HEK293 (cell line): ENCODE measurements around the gene SLC36A3.

Experiments used
- CTCF ChIA-PET: fragments of 350-600 bp; formaldehyde crosslinking; extraction: SDS; loops from one replicate; lab custom pipeline; 2021; ENCODE audit warnings: antibody characterized with exemption; lab: Yijun Ruan, JAX
- POLR2A ChIA-PET: fragments of 300-600 bp; formaldehyde crosslinking; extraction: SDS; loops from one replicate; lab custom pipeline; 2020; ENCODE audit warnings: antibody characterized with exemption, inconsistent platforms; lab: Yijun Ruan, JAX
- H3K27ac ChIP-seq: fragments of 200-500 bp; sonication (Bioruptor generic); 2 replicates; pipeline ENCODE4 v1.5.1; 2014; ENCODE audit warnings: low read depth, low read length, control low read depth, inconsistent platforms; ENCODE audit errors: extremely low read depth
- H3K36me3 ChIP-seq, 2 experiments: fragments of 200-500 bp in 1 of 2; sonication (Bioruptor generic) in 1 of 2; 1 replicate in 1 of 2; 2 replicates in 1 of 2; pipeline ENCODE4 v1.5.1; 2014 to 2017; ENCODE audit warnings: inconsistent platforms in 2 of 2, low read length in 2 of 2; ENCODE audit not compliant: control insufficient read depth in 2 of 2, insufficient read depth in 1 of 2
- H3K4me1 ChIP-seq: fragments of 200-500 bp; sonication (Bioruptor generic); 2 replicates; pipeline ENCODE4 v1.5.1; 2014; ENCODE audit warnings: mild to moderate bottlenecking, low read length, inconsistent platforms; ENCODE audit not compliant: control insufficient read depth, insufficient read depth
- H3K4me3 ChIP-seq: 2 replicates; pipeline ENCODE4 v1.5.1; 2011; ENCODE audit warnings: low read depth, mild to moderate bottlenecking, control low read depth, low read length, moderate library complexity
- H3K9me3 ChIP-seq: fragments of 200-500 bp; sonication (Bioruptor generic); 2 replicates; pipeline ENCODE4 v1.5.1; 2014; ENCODE audit warnings: low read depth, low read length, inconsistent platforms; ENCODE audit not compliant: control insufficient read depth, insufficient read depth
- AEBP2 ChIP-seq: fragments of 450-650 bp; formaldehyde crosslinking; IDR thresholded peaks from 2 replicates; pipeline ENCODE4 v1.5.1; 2016; ENCODE audit warnings: missing biosample characterization, missing genetic modification characterization, borderline replicate concordance
- EGR2 ChIP-seq: fragments of 450-650 bp; formaldehyde crosslinking; IDR thresholded peaks from 2 replicates; pipeline ENCODE4 v1.5.1; 2016; ENCODE audit warnings: low read depth, missing biosample characterization, missing genetic modification characterization
- HIC1 ChIP-seq: fragments of 450-650 bp; formaldehyde crosslinking; IDR thresholded peaks from 2 replicates; pipeline ENCODE4 v1.5.1; 2016; ENCODE audit warnings: missing biosample characterization, missing genetic modification characterization
- HOXC10 ChIP-seq: sonication (generic); formaldehyde crosslinking; IDR thresholded peaks from 2 replicates; pipeline ENCODE4 v1.8.1; 2023; ENCODE audit warnings: mild to moderate bottlenecking, missing genetic modification reagents
- OSR2 ChIP-seq: fragments of 450-650 bp; formaldehyde crosslinking; IDR thresholded peaks from 2 replicates; pipeline ENCODE4 v1.5.1; 2016; ENCODE audit warnings: missing biosample characterization, missing genetic modification characterization
- PRDM10 ChIP-seq: fragments of 450-650 bp; formaldehyde crosslinking; IDR thresholded peaks from 2 replicates; pipeline ENCODE4 v1.5.1; 2016; ENCODE audit warnings: missing biosample characterization, missing genetic modification characterization
- ZBTB7A ChIP-seq: fragments of 450-650 bp; formaldehyde crosslinking; IDR thresholded peaks from 2 replicates; pipeline ENCODE4 v1.5.1; 2016; ENCODE audit warnings: low read depth, missing biosample characterization, missing genetic modification characterization
- ZBTB8A ChIP-seq: fragments of 450-650 bp; formaldehyde crosslinking; IDR thresholded peaks from 2 replicates; pipeline ENCODE4 v1.5.1; 2016; ENCODE audit warnings: missing biosample characterization, missing genetic modification characterization
- ZFHX2 ChIP-seq: fragments of 450-650 bp; formaldehyde crosslinking; conservative IDR thresholded peaks from 2 replicates; pipeline ENCODE4 v1.5.1; 2016; ENCODE audit warnings: missing biosample characterization, missing genetic modification characterization
- ZNF175 ChIP-seq: fragments of 450-650 bp; formaldehyde crosslinking; IDR thresholded peaks from 2 replicates; pipeline ENCODE4 v1.5.1; 2016; ENCODE audit warnings: missing biosample characterization, missing genetic modification characterization
- ZNF214 ChIP-seq: fragments of 450-650 bp; formaldehyde crosslinking; IDR thresholded peaks from 2 replicates; pipeline ENCODE4 v1.5.1; 2017; ENCODE audit warnings: missing biosample characterization, mild to moderate bottlenecking, missing genetic modification characterization, borderline replicate concordance
- ZNF24 ChIP-seq: fragments of 450-650 bp; formaldehyde crosslinking; IDR thresholded peaks from 2 replicates; pipeline ENCODE4 v1.5.1; 2016; ENCODE audit warnings: missing biosample characterization, missing genetic modification characterization
- ZNF248 ChIP-seq: fragments of 450-650 bp; formaldehyde crosslinking; IDR thresholded peaks from 2 replicates; pipeline ENCODE4 v1.5.1; 2017; ENCODE audit warnings: missing biosample characterization, missing genetic modification characterization
- ZNF266 ChIP-seq: fragments of 450-650 bp; formaldehyde crosslinking; IDR thresholded peaks from 2 replicates; pipeline ENCODE4 v1.5.1; 2016; ENCODE audit warnings: missing biosample characterization, missing genetic modification characterization, low read depth
- ZNF37A ChIP-seq: fragments of 450-650 bp; IDR thresholded peaks from 2 replicates; pipeline ENCODE4 v1.5.1; 2018; ENCODE audit warnings: missing biosample characterization, missing genetic modification characterization
- ZNF391 ChIP-seq: fragments of 450-650 bp; formaldehyde crosslinking; IDR thresholded peaks from 2 replicates; pipeline ENCODE4 v1.5.1; 2016; ENCODE audit warnings: low read depth, missing biosample characterization, missing genetic modification characterization, borderline replicate concordance
- ZNF423 ChIP-seq: fragments of 450-650 bp; formaldehyde crosslinking; IDR thresholded peaks from 2 replicates; pipeline ENCODE4 v1.5.1; 2016; ENCODE audit warnings: missing biosample characterization, missing genetic modification characterization
- ZNF488 ChIP-seq: fragments of 450-650 bp; formaldehyde crosslinking; IDR thresholded peaks from 2 replicates; pipeline ENCODE4 v1.5.1; 2016; ENCODE audit warnings: missing biosample characterization, missing genetic modification characterization
- ZNF513 ChIP-seq: fragments of 450-650 bp; IDR thresholded peaks from 2 replicates; pipeline ENCODE4 v1.5.1; 2018; ENCODE audit warnings: missing biosample characterization, missing genetic modification characterization
- ZNF610 ChIP-seq: fragments of 450-650 bp; formaldehyde crosslinking; IDR thresholded peaks from 2 replicates; pipeline ENCODE4 v1.5.1; 2016; ENCODE audit warnings: missing biosample characterization, missing genetic modification characterization, borderline replicate concordance
- ZNF621 ChIP-seq: fragments of 450-650 bp; formaldehyde crosslinking; IDR thresholded peaks from 2 replicates; pipeline ENCODE4 v1.5.1; 2017; ENCODE audit warnings: missing biosample characterization, missing genetic modification characterization
- ZNF654 ChIP-seq: fragments of 450-650 bp; formaldehyde crosslinking; IDR thresholded peaks from 2 replicates; pipeline ENCODE4 v1.5.1; 2016; ENCODE audit warnings: low read depth, missing biosample characterization, missing genetic modification characterization
- ZNF701 ChIP-seq: fragments of 450-650 bp; formaldehyde crosslinking; IDR thresholded peaks from 2 replicates; pipeline ENCODE4 v1.5.1; 2016; ENCODE audit warnings: missing biosample characterization, missing genetic modification characterization
- ZNF785 ChIP-seq: fragments of 450-650 bp; formaldehyde crosslinking; IDR thresholded peaks from 2 replicates; pipeline ENCODE4 v1.5.1; 2016; ENCODE audit warnings: missing biosample characterization, missing genetic modification characterization

Gene SLC36A3

GRCh38 chr5:151340004-151340403, 36.4 kb upstream of the SLC36A3 start:
- ChIA-PET CTCF (interaction anchor here (0.6 kb wide), 1 partner anchor 224 kb away, joined by 3 read pairs; no protein-coding TSS in a partner anchor), POLR2A (no interaction called here)
- no peaks in the 10 kb centered on the region for H3K4me1 ChIP-seq
- no peak for TF ChIP-seq ZNF24
- no peak for TF ChIP-seq OSR2
- TF ChIP-seq ZNF513 (tag by site-specific recombination): peak; percentile 83
- no peak for TF ChIP-seq ZNF214 (tag by site-specific recombination)
- no peak for TF ChIP-seq ZNF391
- TF ChIP-seq ZNF621 (tag by site-specific recombination): no peak
- peak; percentile 96 for TF ChIP-seq EGR2 (tag by site-specific recombination)
- TF ChIP-seq ZNF266 (tag by site-specific recombination): no peak
- no peak for TF ChIP-seq ZNF175 (tag by site-specific recombination)
- peak; percentile 62 for TF ChIP-seq ZFHX2 (tag by site-specific recombination)
- TF ChIP-seq, all 188 proteins: peak for 3
- H3K27ac ChIP-seq: no peak overlapping the region
- H3K36me3 ChIP-seq: no peaks in the 10 kb centered on the region
- no peaks in the 10 kb centered on the region for H3K9me3 ChIP-seq
- no peak overlapping the region for H3K4me3 ChIP-seq

- H3K27ac ChIP-seq: no peak overlapping the region
- no peaks in the 10 kb centered on the region for H3K4me1 ChIP-seq
- H3K36me3 ChIP-seq: no peaks in the 10 kb centered on the region
- POLR2A ChIA-PET: no interaction called here
- no peak for TF ChIP-seq ZBTB8A (tag by site-specific recombination)
- TF ChIP-seq ZNF37A: no peak
- TF ChIP-seq HOXC10 (CRISPR knock-in tag): no peak
- no peak for TF ChIP-seq ZNF701 (tag by site-specific recombination)
- TF ChIP-seq AEBP2: no peak
- no peak for TF ChIP-seq ZNF248 (tag by site-specific recombination)
- TF ChIP-seq ZNF785 (tag by site-specific recombination): no peak
- TF ChIP-seq ZNF654 (tag by site-specific recombination): no peak
- no peak for TF ChIP-seq ZNF488 (tag by site-specific recombination)
- no peaks in the 10 kb centered on the region for H3K9me3 ChIP-seq
- H3K4me3 ChIP-seq: no peak overlapping the region
- CTCF ChIA-PET: interaction anchor here (0.6 to 1.7 kb wide), 3 partner anchors 23 to 97 kb away, joined by 3 to 7 read pairs (median 4); no protein-coding TSS in a partner anchor
Measured at GRCh38 chr5:151338734-151339133, 35.2 kb upstream of the SLC36A3 start.

- H3K4me3 ChIP-seq: no peak overlapping the region
- H3K36me3 ChIP-seq: no peaks in the 10 kb centered on the region
- H3K27ac ChIP-seq: no peak overlapping the region
- CTCF ChIA-PET: interaction anchor here (1.6 kb wide), 1 partner anchor 17 kb away, joined by 5 read pairs; no protein-coding TSS in a partner anchor
- H3K4me1 ChIP-seq: no peaks in the 10 kb centered on the region
- POLR2A ChIA-PET: no interaction called here
- H3K9me3 ChIP-seq: no peaks in the 10 kb centered on the region
- TF ChIP-seq HIC1 (tag by site-specific recombination) (no peak), ZNF610 (tag by site-specific recombination) (no peak), PRDM10 (tag by site-specific recombination) (no peak), ZNF423 (no peak), ZBTB7A (tag by site-specific recombination) (no peak)
Measured at GRCh38 chr5:151332857-151333256, 29.3 kb upstream of the SLC36A3 start.
